K562 (cell line): Measurements from ENCODE around the gene CCDC85A. TPM values are rescaled to one million over a fixed set of nuclear protein-coding genes. Genes with fewer than 3 reads are reported as not detected.

Experiments
- ATAC-seq: fragments of 200-7000 bp; cut with Tn5 transposase; 3 replicates; pipeline ENCODE4 v1.9.1; 2020; ENCODE audit warnings: moderate library complexity
- BruUV-seq: library from RNA; stranded (reverse); fragments of 400-500 nt; replicated peaks from 2 replicates; lab custom pipeline; 2021; lab: Mats Ljungman, UMichigan
- CTCF ChIA-PET: fragments of 300-600 bp; formaldehyde crosslinking; extraction: SDS; loops from one replicate; lab custom pipeline; 2021; ENCODE audit warnings: low intra/inter-chr PET ratio; lab: Yijun Ruan, JAX
- POLR2A ChIA-PET: fragments of 300-600, 350-650 bp; sonication (Branson Sonifier 250); formaldehyde crosslinking; extraction: SDS; loops from one replicate; lab custom pipeline; 2021; ENCODE audit warnings: antibody characterized with exemption, inconsistent platforms; lab: Yijun Ruan, JAX
- DNase-seq, 4 experiments: peaks; one replicate each; pipeline versions ENCODE4 v3.0.0 to v3.0.0-alpha.2; 2011 to 2018; ENCODE audit warnings: low spot score in 3 of 4, mixed read lengths in 3 of 4; ENCODE audit errors: extremely low read depth in 1 of 4
- FAIRE-seq: peaks from 2 replicates; lab custom pipeline; 2011; peaks lifted over from hg19 to GRCh38; lab: Jason Lieb, UNC
- H2AFZ ChIP-seq: 2 replicates; pipeline ENCODE4 v1.6.0; 2011; ENCODE audit warnings: low read depth, low read length, control low read depth, inconsistent platforms
- H3K27ac ChIP-seq: fragments of 200-600 bp; 3 replicates; pipeline ENCODE4 v1.8.0; 2011; ENCODE audit warnings: low read depth, mild to moderate bottlenecking, control low read depth, inconsistent platforms, low read length, moderate library complexity, mixed read lengths; ENCODE audit errors: extremely low read depth
- H3K27me3 ChIP-seq, 2 experiments: fragments of 300-600 bp in 1 of 2; 2 replicates in 1 of 2; 3 replicates in 1 of 2; pipeline versions ENCODE4 v1.6.0 to v1.8.0; 2011; ENCODE audit warnings: inconsistent platforms in 2 of 2, low read length in 2 of 2, mild to moderate bottlenecking in 1 of 2, mixed read lengths in 1 of 2, moderate library complexity in 1 of 2; ENCODE audit not compliant: control insufficient read depth in 2 of 2, insufficient read depth in 2 of 2
- H3K36me3 ChIP-seq: fragments of 300-600 bp; 3 replicates; pipeline ENCODE4 v1.8.0; 2011; ENCODE audit warnings: mild to moderate bottlenecking, low read length, inconsistent platforms; ENCODE audit not compliant: control insufficient read depth, insufficient read depth
- H3K4me1 ChIP-seq, 2 experiments: fragments of 200-600 bp in 1 of 2; replicated peaks in 1 of 2; 2 replicates in 1 of 2; 3 replicates in 1 of 2; pipeline versions ENCODE4 v1.5.1 to v1.8.0; 2011; ENCODE audit warnings: inconsistent platforms in 2 of 2, low read length in 2 of 2, mild to moderate bottlenecking in 1 of 2, mixed read lengths in 1 of 2, moderate library complexity in 1 of 2; ENCODE audit not compliant: control insufficient read depth in 2 of 2, insufficient read depth in 2 of 2
- H3K4me2 ChIP-seq: 2 replicates; pipeline ENCODE4 v1.6.1; 2011; ENCODE audit warnings: low read length, control low read depth, inconsistent platforms, mixed read lengths; ENCODE audit not compliant: insufficient read depth
- H3K4me3 ChIP-seq: fragments of 200-600 bp; sonication (generic), shearing (Covaris generic); 2 replicates; pipeline ENCODE4 v1.5.1; 2016; ENCODE audit warnings: control low read depth, inconsistent platforms
- H3K79me2 ChIP-seq: fragments of 200-600 bp; 3 replicates; pipeline ENCODE4 v1.8.0; 2011; ENCODE audit warnings: low read length, inconsistent platforms; ENCODE audit not compliant: control insufficient read depth, insufficient read depth
- H3K9ac ChIP-seq, 2 experiments: 2 replicates each; pipeline versions ENCODE4 v1.6.0 to v1.6.1; 2011; ENCODE audit warnings: low read depth in 2 of 2, low read length in 2 of 2, control low read depth in 1 of 2, inconsistent platforms in 1 of 2, mild to moderate bottlenecking in 1 of 2, mixed read lengths in 1 of 2; ENCODE audit not compliant: insufficient read depth in 1 of 2
- H3K9me1 ChIP-seq: one replicate; pipeline ENCODE4 v1.6.0; 2011; ENCODE audit warnings: inconsistent platforms, mild to moderate bottlenecking, low read length, moderate library complexity; ENCODE audit not compliant: control insufficient read depth, insufficient read depth
- H3K9me3 ChIP-seq: replicated peaks from 2 replicates; pipeline ENCODE4 v1.5.1; 2011; ENCODE audit warnings: low read depth, low read length, inconsistent platforms; ENCODE audit not compliant: control insufficient read depth, insufficient read depth
- H4K20me1 ChIP-seq: replicated peaks from 2 replicates; pipeline ENCODE4 v1.6.1; 2011; ENCODE audit warnings: low read length, inconsistent platforms, mixed read lengths; ENCODE audit not compliant: control insufficient read depth, insufficient read depth
- FOXM1 ChIP-seq, 2 experiments: fragments of 450-650 bp in 1 of 2; sonication (generic) in 1 of 2; formaldehyde crosslinking in 1 of 2; IDR thresholded peaks; 2 replicates each; pipeline versions ENCODE4 v1.6.1 to v1.9.0; 2017 to 2022; ENCODE audit warnings: low read depth in 2 of 2, mild to moderate bottlenecking in 2 of 2, missing genetic modification reagents in 1 of 2, moderate library complexity in 1 of 2
- HLTF ChIP-seq: fragments of 450-650 bp; IDR thresholded peaks from 2 replicates; pipeline ENCODE4 v1.6.1; 2016
- NFE2L1 ChIP-seq: fragments of 450-650 bp; IDR thresholded peaks from 2 replicates; pipeline ENCODE4 v1.6.1; 2016; ENCODE audit warnings: missing genetic modification characterization, low read depth, mild to moderate bottlenecking, missing compliant biosample characterization, moderate library complexity, borderline replicate concordance
- POLR3G ChIP-seq: IDR thresholded peaks from 2 replicates; pipeline ENCODE4 v1.6.1; 2011; ENCODE audit not compliant: insufficient read length, insufficient replicate concordance; ENCODE audit errors: extremely low read depth
- U2AF1 ChIP-seq: fragments of 200-400 bp; formaldehyde crosslinking; optimal IDR thresholded peaks from 2 replicates; pipeline ENCODE3; 2017; ENCODE audit warnings: mild to moderate bottlenecking, low read depth, low read length, moderate library complexity
- WGBS: fragments of 100-300 bp; shearing (Covaris generic); methylation state at CpG from one replicate; pipeline ENCODE4 v1.1.6; 2016; ENCODE audit warnings: low coverage, mixed read lengths; ENCODE audit not compliant: insufficient coverage; ENCODE audit errors: missing lambda C conversion rate; 5-methylcytosine and 5-hydroxymethylcytosine counted together
- in situ Hi-C: fragments of 300-500 bp; cut with MboI; formaldehyde crosslinking; loops from 4 replicates; pipeline ENCODE4 v1.15.0; 2018; ENCODE audit warnings: inconsistent platforms, mixed read lengths
- intact Hi-C: fragments of 100-400 bp; cut with micrococcal nuclease; formaldehyde crosslinking; loops from 2 replicates; pipeline ENCODE4 v1.14.2; 2022
- polyA plus RNA-seq, 8 experiments: library from polyadenylated mRNA; depleted of rRNA in 4 of 8; stranded (reverse) in 5 of 8; unstranded in 3 of 8; fragments of >200 nt; fragmentation: Nextera tagmentation in 2 of 8; fragmentation: Illumina TruSeq in 1 of 8; extraction: Ambion mirVana in 2 of 8; extraction: Trizol in 1 of 8; gene quantifications; 2 replicates each; pipeline versions ENCODE4 v1.2.1 to v1.2.3, GENCODE V29; 2011 to 2014; ENCODE audit warnings: inconsistent platforms in 1 of 8, missing spikeins in 1 of 8
- total RNA-seq, 7 experiments: library from RNA; depleted of rRNA in 6 of 7; stranded (reverse); fragments of >200 nt in 6 of 7; fragmentation: Illumina TruSeq in 2 of 7; extraction: Trizol in 2 of 7; gene quantifications; 2 replicates each; pipeline versions ENCODE4 v1.2.1 to v1.2.3, GENCODE V29; 2011 to 2021; ENCODE audit warnings: low replicate concordance in 1 of 7

Gene CCDC85A
- total and polyA plus RNA-seq, 9 of the 15 experiments (the other 6 are each of a cell fraction or from before 2014, with no cell fraction given): 0.03 to 0.14 (median 0.10) TPM; not detected in 5

GRCh38 chr2:56262241-56262640, 78.5 kb downstream of the CCDC85A start (continued):
- TF ChIP-seq U2AF1 (no peak), NFE2L1 (tag) (no peak)

GRCh38 chr2:56263876-56264275, 80.1 kb downstream of the CCDC85A start:
- intact Hi-C loops: loop anchor here (2.0 kb wide), 1 partner anchor 27 kb away; no protein-coding TSS in a partner anchor
- no peak overlapping the region for H3K27ac ChIP-seq
- DNase-seq (no peak), ATAC-seq (no peak), FAIRE-seq (no peak)
- no peaks in the 10 kb centered on the region for H3K27me3 ChIP-seq
- BruUV-seq: no TSS peak
- 0% methylated on average over 2 of the region's 2 CpGs for WGBS
- H3K9me3 ChIP-seq: no peaks in the 10 kb centered on the region
- no peak overlapping the region for H3K4me2 ChIP-seq
- no peaks in the 10 kb centered on the region; the same call in 1 of the 2 replicates for H4K20me1 ChIP-seq
- H3K9ac ChIP-seq: no peak overlapping the region
- no peak for TF ChIP-seq POLR3G
- TF ChIP-seq HLTF: no peak
- no peak for TF ChIP-seq FOXM1 (IDR thresholded peaks at IDR 0.05; ENCODE audit: low read depth)
- TF ChIP-seq FOXM1 (CRISPR knock-in tag; IDR thresholded peaks at IDR 0.05; ENCODE audit: low read depth): no peak
- in situ Hi-C loops: no loop called here
- no peak overlapping the region for H2AFZ ChIP-seq
- ChIA-PET CTCF (no interaction called here), POLR2A (no interaction called here)
- H3K4me1 ChIP-seq: no peaks in the 10 kb centered on the region
- no peak overlapping the region for H3K4me3 ChIP-seq
- no peaks in the 10 kb centered on the region for H3K36me3 ChIP-seq
- no peaks in the 10 kb centered on the region for H3K79me2 ChIP-seq
- no peaks in the 10 kb centered on the region for H3K9me1 ChIP-seq
